GM13976 (cell line): ENCODE data around the gene INHA.

Experiments
- DNase-seq: peaks from one replicate; pipeline ENCODE4 v3.0.0; 2012; ENCODE audit warnings: low spot score
- in situ Hi-C: fragments of 300-500 bp; cut with MboI; formaldehyde crosslinking; loops from one replicate; pipeline ENCODE4 v1.12.0; 2022; ENCODE audit warnings: low sequenced_read_pairs, mixed read lengths, inconsistent platforms; ENCODE audit not compliant: unreplicated experiment
- TF ChIP-seq, protein P1 (sequence below): IDR thresholded peaks from 2 replicates; pipeline ENCODE4 v1.5.1; 2012; ENCODE audit warnings: borderline replicate concordance, mild to moderate bottlenecking; ENCODE audit not compliant: insufficient read depth; ENCODE audit errors: extremely low read depth, missing control alignments, control extremely low read depth

Gene INHA

DNA sequence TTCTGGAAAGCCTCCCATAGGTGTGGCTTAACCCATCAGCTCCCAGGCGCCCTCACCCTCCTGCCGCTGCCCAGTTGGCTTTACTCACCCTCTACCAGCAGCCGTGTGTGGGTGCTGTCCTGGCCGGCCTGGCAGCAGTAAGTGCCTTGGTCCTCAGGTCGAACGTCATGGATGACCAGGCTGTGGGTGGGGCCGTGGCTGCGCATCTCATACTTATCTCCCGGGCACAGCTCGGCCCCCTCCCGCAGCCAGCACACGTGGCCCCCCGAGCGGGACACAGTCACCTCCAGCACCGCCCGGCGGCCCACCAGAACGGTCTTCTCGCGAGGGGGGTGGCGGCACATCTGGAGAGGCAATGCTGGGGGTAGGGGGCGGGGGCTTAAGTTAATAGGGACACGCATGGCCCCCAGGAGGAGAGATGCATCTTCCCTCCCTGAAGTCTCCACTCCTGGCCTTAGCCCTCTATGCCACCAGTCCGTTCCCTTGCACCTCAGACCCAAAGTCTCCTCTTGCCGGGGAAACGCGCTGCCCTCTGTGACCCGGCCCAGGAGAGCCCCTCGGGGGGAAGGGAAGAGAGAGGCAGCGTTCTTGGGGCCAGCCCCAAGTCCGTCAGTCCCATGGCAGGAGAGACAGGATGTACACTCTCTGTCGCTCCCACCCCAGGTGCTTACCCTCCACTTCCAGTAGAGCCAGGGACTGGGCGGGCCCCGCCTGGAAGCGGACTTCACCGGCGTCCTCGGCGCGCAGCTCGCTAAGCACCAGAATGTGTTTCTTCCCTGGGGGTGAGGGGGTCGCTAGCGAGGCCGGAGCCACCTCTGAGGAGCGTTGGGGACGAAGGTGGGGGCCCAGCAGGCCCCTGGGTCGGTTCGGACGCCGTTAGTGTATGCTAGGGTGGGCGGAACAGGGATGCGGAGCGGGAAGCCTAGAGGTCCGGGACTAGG is 20.4 kb upstream of the INHA start:
- TF ChIP-seq, protein P1, sequence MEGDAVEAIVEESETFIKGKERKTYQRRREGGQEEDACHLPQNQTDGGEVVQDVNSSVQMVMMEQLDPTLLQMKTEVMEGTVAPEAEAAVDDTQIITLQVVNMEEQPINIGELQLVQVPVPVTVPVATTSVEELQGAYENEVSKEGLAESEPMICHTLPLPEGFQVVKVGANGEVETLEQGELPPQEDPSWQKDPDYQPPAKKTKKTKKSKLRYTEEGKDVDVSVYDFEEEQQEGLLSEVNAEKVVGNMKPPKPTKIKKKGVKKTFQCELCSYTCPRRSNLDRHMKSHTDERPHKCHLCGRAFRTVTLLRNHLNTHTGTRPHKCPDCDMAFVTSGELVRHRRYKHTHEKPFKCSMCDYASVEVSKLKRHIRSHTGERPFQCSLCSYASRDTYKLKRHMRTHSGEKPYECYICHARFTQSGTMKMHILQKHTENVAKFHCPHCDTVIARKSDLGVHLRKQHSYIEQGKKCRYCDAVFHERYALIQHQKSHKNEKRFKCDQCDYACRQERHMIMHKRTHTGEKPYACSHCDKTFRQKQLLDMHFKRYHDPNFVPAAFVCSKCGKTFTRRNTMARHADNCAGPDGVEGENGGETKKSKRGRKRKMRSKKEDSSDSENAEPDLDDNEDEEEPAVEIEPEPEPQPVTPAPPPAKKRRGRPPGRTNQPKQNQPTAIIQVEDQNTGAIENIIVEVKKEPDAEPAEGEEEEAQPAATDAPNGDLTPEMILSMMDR = no peak
- no peak for DNase-seq
- in situ Hi-C loops = no loop called here

DNA sequence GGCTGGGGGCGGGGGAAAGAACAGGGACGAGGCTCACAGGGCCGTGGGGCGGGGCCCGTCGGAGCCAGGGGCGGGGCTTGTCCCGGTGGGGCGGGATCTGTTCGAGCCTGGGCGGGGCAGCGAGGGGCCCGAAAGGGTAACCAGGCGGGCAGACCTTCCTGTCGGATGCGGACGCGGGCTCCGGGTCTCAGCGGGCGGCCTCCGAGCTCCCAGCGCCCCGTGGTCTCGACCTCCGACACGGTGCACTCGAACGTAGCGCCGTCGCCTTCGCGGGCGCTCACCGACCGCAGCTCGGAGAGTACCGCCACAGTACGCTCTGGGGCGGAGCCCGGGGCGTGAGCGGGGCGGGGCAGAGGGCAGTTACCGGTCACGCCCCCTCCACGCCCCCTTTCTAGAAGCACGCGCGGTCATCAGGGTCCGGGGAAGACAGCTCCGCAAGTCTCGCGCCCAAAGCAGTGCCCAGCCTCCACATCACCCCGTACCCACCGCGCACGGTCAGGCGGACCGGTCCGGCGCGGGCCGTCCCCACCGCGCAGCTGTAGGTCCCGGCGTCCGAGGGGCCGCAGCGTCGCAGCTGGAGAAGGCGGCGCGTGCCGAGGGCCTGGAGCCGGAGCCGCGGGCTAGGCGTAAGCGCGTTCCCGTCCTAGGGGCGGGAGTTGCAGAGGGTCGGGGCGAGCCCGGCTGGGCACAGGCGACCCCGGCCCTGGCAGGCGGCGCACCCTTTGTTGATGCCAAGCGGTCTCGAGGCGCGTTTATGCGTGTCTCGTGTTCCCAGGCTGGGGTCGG is 19.5 kb upstream of the INHA start:
- DNase-seq = peak; percentile 95
- in situ Hi-C loops = no loop called here
- TF ChIP-seq, protein P1 = no peak

DNA sequence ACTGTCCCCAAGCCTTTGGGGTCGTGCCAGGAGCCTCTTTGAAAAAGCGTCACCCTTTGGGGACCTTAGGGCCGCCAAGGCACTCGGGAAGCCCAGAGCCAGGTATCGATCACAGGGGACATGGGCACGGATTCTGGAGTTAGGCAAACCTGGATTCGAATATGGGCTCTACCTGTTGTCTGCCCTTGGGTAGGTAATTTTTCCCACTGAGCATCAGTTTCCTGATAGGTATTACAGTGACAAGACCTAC is 19.0 kb upstream of the INHA start:
- TF ChIP-seq, protein P1 = no peak
- in situ Hi-C loops = no loop called here
- DNase-seq = no peak

DNA sequence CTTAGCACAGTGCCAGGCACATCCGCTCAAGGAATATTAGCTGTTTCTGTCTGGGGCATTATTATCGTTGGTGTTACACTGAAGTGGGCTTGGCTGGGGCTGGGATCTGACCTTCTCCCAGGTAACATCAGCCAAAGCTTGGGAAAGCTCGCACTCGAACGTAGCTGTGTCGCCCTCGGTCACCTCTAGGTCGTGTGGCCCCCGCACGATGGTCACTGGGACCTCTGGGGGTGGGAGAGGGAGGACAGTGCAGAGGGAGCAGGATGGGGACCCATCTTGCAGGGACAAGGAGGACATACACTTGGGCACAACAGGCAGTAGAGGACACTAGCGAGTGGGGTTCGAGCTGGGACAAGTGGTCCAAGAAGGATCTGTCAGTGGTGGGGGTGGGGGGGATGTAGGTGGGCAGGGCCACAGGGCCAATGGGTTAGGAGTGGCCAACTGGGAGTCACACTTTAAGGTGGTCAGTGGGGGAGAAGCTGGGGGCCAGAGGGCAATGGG is 18.6 kb upstream of the INHA start:
- DNase-seq = no peak
- TF ChIP-seq, protein P1 = no peak
- in situ Hi-C loops = no loop called here

DNA sequence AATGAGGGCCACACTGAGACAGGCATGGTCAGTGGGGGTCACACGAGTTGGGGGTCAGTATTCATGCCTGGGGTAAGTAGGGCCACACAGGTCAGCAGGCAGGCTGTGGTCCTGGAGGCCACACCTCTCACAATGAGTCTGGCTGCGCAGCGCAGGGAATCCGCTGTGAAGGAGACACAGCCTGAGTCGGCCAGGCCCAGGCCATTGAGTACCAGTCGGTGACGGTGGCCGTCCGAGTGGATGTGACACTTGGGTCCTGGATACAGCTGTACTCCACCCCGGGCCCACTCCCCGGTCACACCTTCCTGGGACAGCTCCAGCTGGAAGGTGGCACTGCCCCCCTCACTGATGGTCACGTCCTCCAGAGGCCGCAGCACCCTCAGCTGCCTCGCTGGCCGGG is 17.8 kb upstream of the INHA start:
- TF ChIP-seq, protein P1 = no peak
- DNase-seq = no peak
- in situ Hi-C loops = no loop called here

DNA sequence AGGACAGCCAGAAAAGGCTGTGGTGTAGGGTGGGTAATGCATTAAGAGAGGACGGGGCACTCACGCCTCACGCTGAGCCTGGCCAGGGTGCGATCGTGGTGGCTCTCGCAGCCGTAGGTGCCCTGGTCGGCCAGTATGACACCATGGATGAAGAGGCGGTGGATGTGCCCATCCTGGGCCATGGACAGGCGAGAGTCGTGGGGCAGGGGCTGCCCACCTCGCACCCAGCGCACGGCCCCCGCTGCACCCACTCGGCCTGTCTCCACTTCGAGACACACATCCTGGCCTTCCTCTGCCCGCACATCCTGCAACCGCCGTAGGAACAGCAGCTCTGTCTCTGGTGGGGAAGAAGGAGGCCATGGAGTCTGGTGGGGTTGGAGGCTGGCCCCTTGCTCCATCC is 16.2 kb upstream of the INHA start:
- in situ Hi-C loops = no loop called here
- TF ChIP-seq, protein P1 = no peak
- no peak for DNase-seq
